Lower leg skin (tissue), 3 donors: Measurements from ENCODE around the gene ANO1.

Experiments used
- POLR2A ChIP-seq, 2 donors: fragments of 450-650 bp; IDR thresholded peaks; one replicate each; pipeline ENCODE4 v1.6.1; 2016 to 2017; ENCODE audit warnings: antibody characterized with exemption in 2 of 2, mild to moderate bottlenecking in 1 of 2, moderate library complexity in 1 of 2
- TF ChIP-seq, protein P1 (sequence below), 3 donors: fragments of 450-650 bp; IDR thresholded peaks; one replicate each; pipeline ENCODE4 v1.5.1; 2016; ENCODE audit warnings: antibody characterized with exemption in 3 of 3, mild to moderate bottlenecking in 3 of 3, moderate library complexity in 2 of 3

DNA sequence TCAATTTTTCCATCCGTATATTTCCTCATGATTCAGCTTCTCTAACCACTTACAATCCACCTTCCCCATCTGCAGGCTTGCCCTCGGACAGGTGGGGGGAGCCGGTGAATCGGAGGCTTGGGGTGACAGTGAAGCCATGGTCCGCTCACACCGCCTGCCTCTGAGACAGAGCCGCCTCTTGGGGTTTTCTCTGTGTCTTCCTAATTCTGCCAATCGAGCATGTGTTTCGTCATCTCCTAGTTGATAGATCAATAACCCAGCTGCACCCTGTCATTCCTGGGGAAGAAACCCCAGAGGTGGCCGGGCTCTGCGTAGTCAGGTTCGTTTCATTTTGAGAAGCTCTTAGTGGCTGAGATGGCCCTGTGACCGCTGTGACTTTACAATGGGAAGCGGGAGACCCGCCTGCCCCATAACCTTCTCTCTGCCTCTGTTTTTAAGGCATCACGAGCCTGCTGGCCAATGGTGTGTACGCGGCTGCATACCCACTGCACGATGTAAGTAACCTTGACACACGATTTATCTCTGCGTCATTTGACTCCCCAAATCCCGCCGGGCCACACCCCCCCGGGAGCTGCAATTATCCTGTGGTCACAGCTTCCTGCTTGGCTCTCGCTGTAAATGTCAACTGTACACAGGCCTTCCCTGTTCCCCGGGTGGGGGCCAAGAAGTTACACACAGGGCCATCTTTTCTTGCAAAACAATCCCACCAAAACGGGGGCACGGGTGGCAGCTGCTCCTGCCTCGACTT, 33.3 kb downstream of the ANO1 start:
- TF ChIP-seq, protein P1, sequence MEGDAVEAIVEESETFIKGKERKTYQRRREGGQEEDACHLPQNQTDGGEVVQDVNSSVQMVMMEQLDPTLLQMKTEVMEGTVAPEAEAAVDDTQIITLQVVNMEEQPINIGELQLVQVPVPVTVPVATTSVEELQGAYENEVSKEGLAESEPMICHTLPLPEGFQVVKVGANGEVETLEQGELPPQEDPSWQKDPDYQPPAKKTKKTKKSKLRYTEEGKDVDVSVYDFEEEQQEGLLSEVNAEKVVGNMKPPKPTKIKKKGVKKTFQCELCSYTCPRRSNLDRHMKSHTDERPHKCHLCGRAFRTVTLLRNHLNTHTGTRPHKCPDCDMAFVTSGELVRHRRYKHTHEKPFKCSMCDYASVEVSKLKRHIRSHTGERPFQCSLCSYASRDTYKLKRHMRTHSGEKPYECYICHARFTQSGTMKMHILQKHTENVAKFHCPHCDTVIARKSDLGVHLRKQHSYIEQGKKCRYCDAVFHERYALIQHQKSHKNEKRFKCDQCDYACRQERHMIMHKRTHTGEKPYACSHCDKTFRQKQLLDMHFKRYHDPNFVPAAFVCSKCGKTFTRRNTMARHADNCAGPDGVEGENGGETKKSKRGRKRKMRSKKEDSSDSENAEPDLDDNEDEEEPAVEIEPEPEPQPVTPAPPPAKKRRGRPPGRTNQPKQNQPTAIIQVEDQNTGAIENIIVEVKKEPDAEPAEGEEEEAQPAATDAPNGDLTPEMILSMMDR (IDR thresholded peaks at IDR 0.05), result no peak
- TF ChIP-seq POLR2A (IDR thresholded peaks at IDR 0.05), result no peak
